Bone marrow (tissue), 2 donors: Measurements from ENCODE around the gene SLX4.
"Not testable (repeated sequence)": the region's sequence is repeated elsewhere in the genome, so short reads cannot be mapped to it uniquely, and the experiment has no call there.

Source experiments
- DNase-seq, 2 donors: peaks; one replicate each; lab custom pipeline; 2025; lab: John Stamatoyannopoulos, UW

Gene SLX4

GRCh38 chr16:3640632-3641501 lies 29.5 kb upstream of the SLX4 start:
- no peak for DNase-seq

DNA sequence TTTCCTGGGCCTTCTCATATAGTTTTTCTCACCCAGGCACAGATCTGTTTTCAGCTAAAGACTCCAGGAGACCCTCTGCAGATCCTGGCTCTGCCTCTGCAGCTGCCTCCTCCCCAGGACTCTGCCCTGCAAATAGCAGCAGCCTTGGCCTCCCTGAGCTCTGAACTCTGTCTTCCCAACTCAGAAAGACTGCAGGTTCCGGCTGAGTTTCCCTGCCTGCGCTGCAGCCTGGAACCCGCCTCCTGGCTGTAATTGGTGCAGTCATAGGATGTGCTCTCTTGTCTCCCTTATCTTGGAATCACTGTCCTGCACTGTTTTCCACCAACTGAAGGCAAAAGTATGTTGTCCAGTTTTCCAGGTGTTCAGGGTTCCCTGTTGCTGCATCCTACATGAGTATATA lies 28.8 kb upstream of the SLX4 start:
- no peak for DNase-seq

- no peak for DNase-seq
Measured at GRCh38 chr16:3638916-3639644, 27.7 kb upstream of the SLX4 start.

DNA sequence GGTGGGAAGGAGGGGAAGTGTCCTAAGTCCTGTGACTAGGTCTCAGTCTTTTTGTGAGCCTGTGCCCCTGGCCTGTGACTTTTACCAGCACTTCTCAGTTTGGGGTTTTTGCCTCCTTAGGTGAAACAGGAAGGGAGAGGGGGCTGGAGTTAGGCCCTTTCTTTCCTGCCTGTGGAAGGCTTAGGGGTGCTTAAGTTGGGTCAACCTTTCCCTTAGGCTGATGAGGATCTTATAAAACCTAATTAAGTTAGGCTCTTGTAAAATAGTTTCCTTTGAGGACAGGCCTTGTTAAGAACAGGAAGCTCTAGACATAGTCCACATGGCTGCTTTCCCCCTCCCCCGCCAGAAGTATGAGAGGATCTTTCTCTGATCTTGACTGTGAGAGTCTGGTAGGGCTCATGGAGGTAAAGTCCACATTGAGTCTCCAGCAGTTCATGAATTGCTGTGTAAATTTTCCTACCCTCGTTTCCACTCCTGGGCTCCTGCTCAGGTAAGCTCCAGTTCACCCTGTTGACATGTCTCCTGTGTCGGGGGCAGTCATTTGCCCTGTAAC lies 26.0 kb upstream of the SLX4 start:
- peak in 1 of 2 donors; percentile 55 for DNase-seq

DNA sequence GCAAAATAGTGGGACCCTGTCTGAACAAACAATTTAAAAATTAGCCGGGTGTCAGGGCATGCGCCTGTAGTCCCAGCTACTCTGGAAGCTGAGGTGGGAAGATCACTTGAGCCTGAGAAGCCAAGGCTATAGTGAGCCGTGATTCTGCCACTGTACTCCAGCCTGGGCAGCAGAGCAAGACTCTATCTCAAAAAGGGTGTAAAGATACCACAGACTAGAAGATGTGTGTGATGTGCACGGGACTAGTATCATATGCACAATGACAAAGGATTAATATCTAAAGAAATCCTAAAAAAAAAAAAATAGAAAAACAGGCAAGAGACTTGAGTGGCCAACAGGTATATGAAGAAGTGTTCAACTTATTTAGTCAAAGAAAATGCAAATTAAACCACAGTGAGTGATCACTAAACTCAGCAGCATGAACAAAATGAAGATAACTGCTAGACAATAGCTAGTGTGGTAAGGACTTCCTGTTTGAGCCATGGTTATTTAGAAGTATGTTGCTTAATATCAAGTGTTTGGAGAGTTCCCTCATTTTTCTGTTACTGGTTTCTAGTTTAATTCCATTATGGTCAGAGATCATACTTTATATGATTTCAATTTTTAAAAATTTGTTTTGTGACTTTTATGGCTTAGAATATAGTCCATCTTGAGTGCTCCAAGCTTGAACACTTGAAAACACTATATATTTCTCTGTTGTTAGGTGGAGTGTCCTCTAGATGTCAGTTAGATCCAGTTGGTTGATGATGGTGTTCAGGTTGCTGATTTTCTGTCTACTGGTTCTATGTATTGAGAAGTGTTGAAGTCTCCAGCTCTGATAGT lies 14.7 kb upstream of the SLX4 start:
- peak in 1 of 2 donors; percentile 42 for DNase-seq

- no peak for DNase-seq
Measured at GRCh38 chr16:3625331-3625730, 13.9 kb upstream of the SLX4 start.

DNA sequence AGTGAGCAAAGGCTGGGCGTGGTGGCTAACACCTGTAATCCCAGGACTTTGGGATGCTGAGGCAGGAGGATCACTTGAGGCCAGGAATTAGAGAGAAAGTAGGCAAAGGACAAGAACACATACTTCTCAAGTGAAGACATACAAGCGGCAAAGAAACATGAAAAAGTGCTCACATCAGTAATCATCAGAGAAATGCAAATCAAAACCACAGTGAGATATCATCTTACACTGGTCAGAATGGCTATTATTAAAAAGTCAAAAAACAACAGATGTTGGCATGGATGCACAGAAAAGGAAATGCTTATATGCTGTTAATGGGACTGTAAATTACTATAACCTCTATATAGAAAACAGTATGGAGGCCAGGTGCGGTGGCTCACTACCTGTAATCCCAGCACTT lies 12.2 kb upstream of the SLX4 start:
- no peak for DNase-seq

GRCh38 chr16:3618769-3619141 lies 7.3 kb upstream of the SLX4 start:
- peak in 1 of 2 donors; percentile 69 for DNase-seq

DNA sequence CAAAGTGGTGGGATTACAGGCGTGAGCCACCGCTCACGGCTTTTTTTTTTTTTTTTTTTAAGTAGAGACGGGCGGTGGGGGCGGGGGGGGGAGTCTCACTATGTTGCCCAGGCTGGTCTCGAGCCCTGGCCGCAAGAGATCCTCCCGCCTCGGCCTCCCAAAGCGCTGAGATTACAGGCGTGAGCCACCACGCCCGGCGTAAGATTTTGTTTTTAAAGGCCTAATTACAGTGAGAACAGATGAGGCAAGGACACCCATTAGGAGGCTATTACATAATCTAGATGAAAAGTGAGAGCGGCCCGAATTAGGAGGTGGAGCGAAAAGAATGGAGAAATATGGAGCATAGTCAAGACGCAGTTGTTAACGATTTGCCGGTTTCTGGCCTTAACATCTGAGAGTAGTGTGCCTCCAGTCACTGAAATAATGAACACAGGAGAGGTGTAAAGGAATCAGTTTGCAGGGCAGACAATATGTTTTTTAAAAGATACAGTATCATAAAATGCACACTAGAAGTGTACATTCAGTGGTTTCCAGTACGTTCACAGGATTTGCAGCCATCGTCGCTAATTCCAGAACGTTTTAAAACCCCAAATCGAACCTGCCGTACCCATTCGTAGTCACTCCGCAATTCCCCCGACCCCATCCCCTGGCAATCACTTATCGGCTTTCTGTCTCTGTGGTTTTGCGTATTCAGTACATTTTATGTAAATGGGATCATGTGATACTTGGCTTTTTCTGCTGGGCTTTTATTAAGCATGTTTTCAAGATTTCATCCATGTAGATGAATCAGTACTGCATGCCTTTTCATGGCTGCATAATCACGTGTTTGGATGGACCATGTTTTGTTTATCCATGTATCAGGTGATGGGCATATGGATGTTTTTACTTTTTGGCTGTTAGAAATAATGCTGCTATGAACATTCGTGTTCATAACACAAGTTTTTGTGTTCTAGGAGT lies 1.4 kb upstream of the SLX4 start:
- DNase-seq = no peak

DNA sequence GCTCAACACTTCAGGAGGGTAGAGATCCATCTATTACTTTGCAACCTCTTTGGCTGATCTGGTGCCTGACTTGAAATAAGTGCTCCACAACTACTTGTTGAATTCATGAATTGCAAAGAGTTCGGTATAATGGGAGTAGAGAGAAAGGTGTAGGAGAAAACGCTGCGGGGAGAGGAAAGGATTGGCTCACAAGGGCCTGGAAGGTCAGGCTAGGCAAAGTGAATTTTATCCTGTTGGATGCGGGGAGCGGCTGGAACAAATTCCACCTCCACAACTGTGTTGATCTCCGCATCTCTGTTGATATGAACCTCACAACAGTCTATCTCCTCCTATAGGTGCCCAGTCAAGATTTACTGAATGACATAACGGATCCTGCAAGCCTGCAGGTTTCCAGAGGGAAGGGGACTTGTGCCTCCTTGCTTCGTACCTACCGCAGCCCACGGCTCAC lies 684 bp downstream of the SLX4 start:
- no peak for DNase-seq

GRCh38 chr16:3609895-3610697 lies 1.3 kb downstream of the SLX4 start:
- DNase-seq = no peak

GRCh38 chr16:3608976-3609375 lies 2.4 kb downstream of the SLX4 start:
- not testable (repeated sequence) for DNase-seq

DNA sequence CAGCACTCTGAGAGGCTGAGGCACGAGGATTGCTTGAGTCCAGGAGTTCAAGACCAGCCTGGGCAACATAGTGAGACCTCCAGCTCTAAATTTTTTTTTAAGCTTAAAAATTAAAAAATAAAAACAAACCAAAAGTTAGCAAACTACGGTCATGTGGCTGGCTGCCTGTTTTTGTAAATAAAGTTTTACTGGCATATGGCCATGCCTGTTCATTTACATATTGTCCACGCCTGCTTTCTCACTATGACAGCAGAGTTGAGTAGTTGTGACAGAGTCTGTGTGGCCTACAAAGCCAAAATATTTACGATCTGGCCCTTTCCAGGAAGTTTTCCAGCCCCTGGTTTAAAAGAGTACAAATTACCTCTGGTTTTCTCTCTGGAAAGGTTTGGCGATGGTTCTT lies 3.3 kb downstream of the SLX4 start:
- no peak for DNase-seq

DNA sequence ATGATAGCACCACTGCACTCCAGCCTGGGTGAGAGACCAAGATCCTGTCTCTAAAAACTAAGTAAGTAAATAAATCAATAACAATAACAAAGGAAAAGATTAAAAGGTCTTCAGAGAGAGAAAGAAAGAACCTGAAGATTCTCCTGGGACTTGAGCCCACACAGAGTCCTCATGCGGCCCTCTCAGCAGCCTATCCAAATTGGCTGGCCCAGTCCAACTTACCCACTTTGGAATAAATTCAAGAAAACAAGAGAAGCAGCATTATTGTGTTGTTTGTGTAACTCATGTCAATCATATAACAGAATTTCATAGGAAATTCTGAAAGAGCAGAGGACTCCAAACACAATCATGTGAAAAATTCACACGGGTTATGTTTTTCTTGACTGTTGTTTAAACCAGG lies 3.8 kb downstream of the SLX4 start:
- DNase-seq = no peak

GRCh38 chr16:3607161-3607560 lies 4.2 kb downstream of the SLX4 start:
- DNase-seq = no peak

DNA sequence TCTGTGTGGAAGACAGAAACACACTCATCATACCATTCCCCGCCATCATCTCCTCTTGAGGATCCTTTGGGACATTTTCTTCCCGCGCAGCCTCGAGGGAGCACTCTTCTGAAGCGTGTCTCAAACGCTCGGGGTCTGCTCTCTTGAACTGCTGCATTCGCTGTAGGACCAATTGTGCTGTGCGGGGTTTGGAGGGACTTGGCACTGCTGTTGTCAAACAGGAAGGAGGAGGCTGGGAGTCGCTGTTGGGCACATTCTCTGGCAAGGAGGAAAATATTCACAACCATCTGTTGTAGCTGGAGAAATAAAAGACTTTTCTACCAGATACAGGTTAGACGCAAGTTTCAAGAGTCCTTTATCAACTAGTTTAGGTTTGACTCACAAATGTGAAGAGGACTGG lies 5.0 kb downstream of the SLX4 start:
- no peak for DNase-seq

- DNase-seq = no peak
Measured at GRCh38 chr16:3602320-3602653, 9.1 kb downstream of the SLX4 start.

DNA sequence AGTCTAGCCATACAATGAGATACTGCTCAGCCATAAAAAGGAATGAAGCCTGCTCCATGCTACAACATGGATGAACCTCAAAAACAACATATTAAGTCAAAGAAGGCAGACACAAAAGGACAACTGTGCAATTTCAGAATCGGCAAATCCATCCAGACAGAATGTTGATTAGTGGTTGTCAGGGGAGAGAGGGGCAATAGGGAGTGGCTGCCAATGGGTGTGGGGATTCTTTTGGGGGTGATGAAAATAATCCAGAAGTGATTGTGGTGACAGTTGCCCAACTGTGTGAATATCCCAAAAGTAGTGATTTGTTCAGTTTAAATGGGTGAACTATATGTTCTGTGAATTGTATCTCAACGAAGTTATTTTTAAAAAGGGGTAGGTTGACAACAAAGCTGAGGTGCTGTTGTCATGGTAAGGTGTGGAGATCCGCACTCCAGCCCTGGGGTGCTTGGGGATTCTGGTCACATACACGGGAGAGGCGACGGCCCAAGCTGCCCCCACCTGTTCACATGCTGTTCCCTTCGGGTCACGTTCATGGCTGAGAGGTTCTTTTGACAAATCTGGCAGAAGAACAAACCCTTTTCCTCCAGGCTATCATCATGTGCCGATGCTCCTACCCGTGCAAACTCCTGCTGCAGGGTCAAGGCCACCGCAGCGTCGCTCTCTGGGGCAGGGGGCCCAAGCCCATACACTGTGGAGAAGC lies 9.6 kb downstream of the SLX4 start:
- no peak for DNase-seq

- DNase-seq = no peak
Measured at GRCh38 chr16:3599922-3600321, 11.5 kb downstream of the SLX4 start.

GRCh38 chr16:3599121-3599520 lies 12.3 kb downstream of the SLX4 start:
- DNase-seq = no peak
